ENCODE measurements around the gene HOXD9. TPM values are rescaled to one million over a fixed set of nuclear protein-coding genes. Genes with fewer than 3 reads are reported as not detected.

Gene HOXD9
- total RNA-seq, 1 experiment from 2014 or later, result not detected

GRCh38 chr2:176129813-176130146 is 7.3 kb downstream of the HOXD9 start:
- Histone ChIP-seq H3K4me3 (ENCODE audit: low read length) (peak overlapping the region; percentile 52), H3K4me2 (ENCODE audit: low read length) (peak overlapping the region; percentile 99), H3K36me3 (ENCODE audit: low read depth, low read length) (no peaks in the 10 kb centered on the region; the same call in 1 of the 2 replicates), H3K79me2 (ENCODE audit: low read length) (no peaks in the 10 kb centered on the region), H3K9me2 (replicated peaks; ENCODE audit: low read length) (no peaks in the 10 kb centered on the region), H3K27ac (ENCODE audit: low read length) (no peak overlapping the region), H3K4me1 (ENCODE audit: insufficient read depth, low read length) (peaks cover 10% of the 10 kb centered on the region), H3K9me3 (ENCODE audit: low read length) (no peaks in the 10 kb centered on the region), H3K9ac (ENCODE audit: low read length) (no peak overlapping the region), H3F3A (ENCODE audit: low read length, unreplicated experiment) (peaks cover 4% of the 10 kb centered on the region), H4K20me1 (ENCODE audit: low read length) (no peaks in the 10 kb centered on the region), H3K27me3 (ENCODE audit: low read length) (no peaks in the 10 kb centered on the region), H2AFZ (ENCODE audit: low read length) (peak overlapping the region; percentile 44; the same call in 1 of the 2 replicates)
- BruUV-seq (replicated peaks), result no TSS peak
- TF ChIP-seq EZH2phosphoT487 (IDR thresholded peaks at IDR 0.05; ENCODE audit: borderline replicate concordance, low read length) (no peak), CTCF (conservative IDR thresholded peaks at IDR 0.05; ENCODE audit: low read depth, low read length) (no peak), EZH2 (IDR thresholded peaks at IDR 0.05; ENCODE audit: low read length, unreplicated experiment) (no peak)
- no peak for DNase-seq
- ATAC-seq, result no peak; the same call in 1 of the 2 replicates
- intact Hi-C loops (cut with micrococcal nuclease), result no loop called here
- POLR2A ChIA-PET (ENCODE audit: unreplicated experiment), result interaction anchor here (0.6 kb wide), 1 partner anchor 533 kb away, joined by 4 read pairs; no protein-coding TSS in a partner anchor
- CTCF ChIA-PET, result interaction anchor here (0.5 kb wide), 1 partner anchor 148 kb away, joined by 5 read pairs; no protein-coding TSS in a partner anchor

- no peaks in the 10 kb centered on the region for H3K79me2 ChIP-seq (ENCODE audit: low read length)
- H3K4me3 ChIP-seq (ENCODE audit: low read length), result peak overlapping the region; percentile 81
- H3K36me3 ChIP-seq (ENCODE audit: low read depth, low read length), result no peaks in the 10 kb centered on the region; the same call in 1 of the 2 replicates
- POLR2A ChIA-PET (ENCODE audit: unreplicated experiment), result interaction anchor here (0.6 kb wide), 1 partner anchor 533 kb away, joined by 4 read pairs; no protein-coding TSS in a partner anchor
- intact Hi-C loops (cut with micrococcal nuclease), result no loop called here
- peak overlapping the region; percentile 96 for H2AFZ ChIP-seq (ENCODE audit: low read length)
- ATAC-seq (peak; percentile 57), DNase-seq (peak; percentile 43)
- TF ChIP-seq CTCF (conservative IDR thresholded peaks at IDR 0.05; ENCODE audit: low read depth, low read length) (0 out of 2 replicates have a peak, but pooled peaks have one; percentile 11), EZH2phosphoT487 (IDR thresholded peaks at IDR 0.05; ENCODE audit: borderline replicate concordance, low read length) (no peak)
- H3K9me3 ChIP-seq (ENCODE audit: low read length), result no peaks in the 10 kb centered on the region
- peaks cover 4% of the 10 kb centered on the region for H3F3A ChIP-seq (ENCODE audit: low read length, unreplicated experiment)
- no peak overlapping the region for H3K27ac ChIP-seq (ENCODE audit: low read length)
- no TSS peak for BruUV-seq (replicated peaks)
- H3K27me3 ChIP-seq (ENCODE audit: low read length), result no peaks in the 10 kb centered on the region
- CTCF ChIA-PET, result interaction anchor here (1.3 to 2.1 kb wide), 4 partner anchors 424 to 524 kb away, joined by 5 to 18 read pairs (median 15); no protein-coding TSS in a partner anchor
- peak overlapping the region; percentile 99 for H3K4me2 ChIP-seq (ENCODE audit: low read length)
- peak overlapping the region; percentile 28; the same call in 1 of the 2 replicates for H3K9ac ChIP-seq (ENCODE audit: low read length)
- no peaks in the 10 kb centered on the region for H3K9me2 ChIP-seq (replicated peaks; ENCODE audit: low read length)
- H4K20me1 ChIP-seq (ENCODE audit: low read length), result no peaks in the 10 kb centered on the region
- H3K4me1 ChIP-seq (ENCODE audit: insufficient read depth, low read length), result peaks cover 14% of the 10 kb centered on the region
Observed at GRCh38 chr2:176130147-176130956, 7.8 kb downstream of the HOXD9 start.

Data from PC-3 (cell line).